WI38 (cell line): ENCODE data around the gene MYO1E.

Experiments used
- H3K4me3 ChIP-seq: 2 replicates; pipeline ENCODE4 v1.5.1; 2011; ENCODE audit warnings: low read depth, mild to moderate bottlenecking, control low read depth, low read length
- CTCF ChIP-seq: IDR thresholded peaks from 2 replicates; pipeline ENCODE4 v1.5.1; 2012; ENCODE audit warnings: low read depth, mild to moderate bottlenecking, control low read depth, low read length

The MYO1E gene

GRCh38 chr15:59229453-59229852 lies 143.2 kb downstream of the MYO1E start:
- TF ChIP-seq CTCF = no peak
- H3K4me3 ChIP-seq = no peak overlapping the region

- no peak overlapping the region for H3K4me3 ChIP-seq
- TF ChIP-seq CTCF = no peak
Observed at GRCh38 chr15:59229015-59229414, 143.7 kb downstream of the MYO1E start.

GRCh38 chr15:59227021-59227420 lies 145.7 kb downstream of the MYO1E start:
- H3K4me3 ChIP-seq = no peak overlapping the region
- TF ChIP-seq CTCF = no peak

- TF ChIP-seq CTCF = no peak
- H3K4me3 ChIP-seq = no peak overlapping the region
Observed at GRCh38 chr15:59224474-59224873, 148.2 kb downstream of the MYO1E start.

GRCh38 chr15:59223736-59224135 lies 148.9 kb downstream of the MYO1E start:
- TF ChIP-seq CTCF = no peak
- H3K4me3 ChIP-seq = no peak overlapping the region

- no peak for TF ChIP-seq CTCF
- no peak overlapping the region for H3K4me3 ChIP-seq
Observed at GRCh38 chr15:59222906-59223550, 149.6 kb downstream of the MYO1E start.

GRCh38 chr15:59221511-59222505 lies 150.9 kb downstream of the MYO1E start:
- no peak for TF ChIP-seq CTCF
- no peak overlapping the region for H3K4me3 ChIP-seq
